A549 (cell line): ENCODE data around the gene ORC6. TPM values are rescaled to one million over a fixed set of nuclear protein-coding genes. Genes with fewer than 3 reads are reported as not detected.

Source experiments
- ATAC-seq, 2 experiments: fragments of 200-7000 bp in 1 of 2; fragments of >200 bp in 1 of 2; cut with Nextera tagmentation in 1 of 2; cut with Tn5 transposase in 1 of 2; 3 replicates each; pipeline versions ENCODE4 v1.8.0 to v1.9.1; 2018 to 2020; ENCODE audit warnings: mild to moderate bottlenecking in 1 of 2, moderate library complexity in 1 of 2
- CTCF ChIA-PET: fragments of 300-600 bp; sonication (Branson Sonifier 250); formaldehyde crosslinking; extraction: SDS; loops from one replicate; lab custom pipeline; 2021; ENCODE audit warnings: antibody characterized with exemption, inconsistent platforms; lab: Yijun Ruan, JAX
- POLR2A ChIA-PET: fragments of 350-600 bp; formaldehyde crosslinking; extraction: SDS; loops from one replicate; lab custom pipeline; 2021; ENCODE audit warnings: antibody characterized with exemption, inconsistent platforms; lab: Yijun Ruan, JAX
- DNase-seq, 2 experiments: peaks; one replicate each; pipeline versions ENCODE4 v3.0.0 to v3.0.0-alpha.2; 2011 to 2016; ENCODE audit warnings: low read depth in 1 of 2, low spot score in 1 of 2
- FAIRE-seq: peaks from 2 replicates; lab custom pipeline; 2011; peaks lifted over from hg19 to GRCh38; lab: Jason Lieb, UNC
- H3K27ac ChIP-seq, 2 experiments: fragments of >200 bp; sonication (Bioruptor Twin); formaldehyde crosslinking; 3 replicates each; pipeline ENCODE4 v1.5.1; 2016 to 2017
- H3K4me1 ChIP-seq: fragments of >200 bp; sonication (Bioruptor Twin); formaldehyde crosslinking; 3 replicates; pipeline ENCODE4 v1.6.1; 2016
- H3K4me2 ChIP-seq: fragments of >200 bp; sonication (Bioruptor Twin); formaldehyde crosslinking; 3 replicates; pipeline ENCODE4 v1.6.1; 2016
- H3K4me3 ChIP-seq: fragments of >200 bp; sonication (Bioruptor Twin); formaldehyde crosslinking; 3 replicates; pipeline ENCODE4 v1.5.1; 2016
- H3K9me3 ChIP-seq: fragments of >200 bp; sonication (Bioruptor Twin); formaldehyde crosslinking; 3 replicates; pipeline ENCODE4 v1.6.1; 2016
- BCL3 ChIP-seq: fragments of >200 bp; sonication (Bioruptor Twin); formaldehyde crosslinking; IDR thresholded peaks from 3 replicates; pipeline ENCODE4 v1.6.1; 2016
- BHLHE40 ChIP-seq: IDR thresholded peaks from 2 replicates; pipeline ENCODE4 v1.6.1; 2012; ENCODE audit warnings: low read depth, low read length, inconsistent platforms
- CBX8 ChIP-seq: fragments of 200-600 bp; sonication (generic); IDR thresholded peaks from 2 replicates; pipeline ENCODE4 v1.6.1; 2016
- CEBPB ChIP-seq, 2 experiments: fragments of >200 bp in 1 of 2; sonication (Bioruptor Twin) in 1 of 2; formaldehyde crosslinking in 1 of 2; IDR thresholded peaks; 2 replicates each; pipeline ENCODE4 v1.6.1; 2012 to 2016
- CHD2 ChIP-seq: fragments of 150-350 bp; IDR thresholded peaks from 2 replicates; pipeline ENCODE4 v1.6.1; 2014; ENCODE audit warnings: low read length; ENCODE audit not compliant: partially characterized antibody
- CTCF ChIP-seq: fragments of >200 bp; sonication (Bioruptor Twin); formaldehyde crosslinking; IDR thresholded peaks from 3 replicates; pipeline ENCODE4 v1.5.1; 2016
- EHF ChIP-seq: fragments of 250-450 bp; sonication (Bioruptor Pico); IDR thresholded peaks from 2 replicates; pipeline ENCODE4 v1.5.0; 2020; ENCODE audit warnings: mild to moderate bottlenecking
- EHMT2 ChIP-seq: fragments of 200-600 bp; sonication (generic); IDR thresholded peaks from 2 replicates; pipeline ENCODE4 v1.6.1; 2016; ENCODE audit warnings: antibody characterized with exemption, low read depth, mild to moderate bottlenecking, moderate library complexity
- EP300 ChIP-seq, 2 experiments: fragments of >200 bp; sonication (Bioruptor Twin); formaldehyde crosslinking; IDR thresholded peaks; 2 replicates in 1 of 2; 3 replicates in 1 of 2; pipeline ENCODE4 v1.6.1; 2016 to 2017
- FOXS1 ChIP-seq: fragments of 250-450 bp; sonication (Bioruptor Pico); IDR thresholded peaks from 2 replicates; pipeline ENCODE4 v1.5.0; 2020; ENCODE audit warnings: mild to moderate bottlenecking, moderate library complexity
- GATA3 ChIP-seq: IDR thresholded peaks from 2 replicates; pipeline ENCODE4 v1.6.1; 2012; ENCODE audit warnings: borderline replicate concordance
- HDAC2 ChIP-seq: fragments of 200-600 bp; sonication (generic); IDR thresholded peaks from 2 replicates; pipeline ENCODE4 v1.6.1; 2016
- HES2 ChIP-seq: fragments of >200 bp; sonication (Bioruptor Twin); formaldehyde crosslinking; IDR thresholded peaks from 2 replicates; pipeline ENCODE4 v1.6.1; 2016
- HOXA7 ChIP-seq: fragments of 250-450 bp; sonication (Bioruptor Pico); IDR thresholded peaks from 2 replicates; pipeline ENCODE4 v1.5.0; 2020; ENCODE audit warnings: mild to moderate bottlenecking, moderate library complexity
- HOXB5 ChIP-seq: fragments of 250-450 bp; sonication (Bioruptor Pico); IDR thresholded peaks from 2 replicates; pipeline ENCODE4 v1.5.0; 2020; ENCODE audit warnings: mild to moderate bottlenecking, moderate library complexity
- KDM1A ChIP-seq: fragments of 200-600 bp; sonication (generic); IDR thresholded peaks from 2 replicates; pipeline ENCODE4 v1.6.1; 2016; ENCODE audit warnings: low read depth, mild to moderate bottlenecking
- KDM5A ChIP-seq: fragments of 200-600 bp; sonication (generic); IDR thresholded peaks from 2 replicates; pipeline ENCODE4 v1.6.1; 2016; ENCODE audit warnings: antibody characterized with exemption, mild to moderate bottlenecking
- MAZ ChIP-seq: fragments of 150-350 bp; IDR thresholded peaks from 2 replicates; pipeline ENCODE4 v1.6.1; 2014; ENCODE audit warnings: antibody characterized with exemption, low read depth, low read length, borderline replicate concordance
- MYC ChIP-seq: IDR thresholded peaks from 2 replicates; pipeline ENCODE4 v1.6.1; 2012; ENCODE audit warnings: mild to moderate bottlenecking, inconsistent platforms, low read length, improper control_type of control experiment, borderline replicate concordance
- NPAS2 ChIP-seq: fragments of 250-450 bp; sonication (Bioruptor Pico); IDR thresholded peaks from 2 replicates; pipeline ENCODE4 v1.8.0; 2022; ENCODE audit warnings: mild to moderate bottlenecking, moderate library complexity, borderline replicate concordance
- POLR2A ChIP-seq: IDR thresholded peaks from 2 replicates; pipeline ENCODE4 v1.6.1; 2012; ENCODE audit warnings: mild to moderate bottlenecking, low read length
- TP53 ChIP-seq: fragments of 250-450 bp; sonication (Bioruptor Pico); IDR thresholded peaks from 2 replicates; pipeline ENCODE4 v1.5.0; 2021; ENCODE audit warnings: mild to moderate bottlenecking, moderate library complexity
- USF2 ChIP-seq: fragments of 450-650 bp; IDR thresholded peaks from 2 replicates; pipeline ENCODE4 v1.6.1; 2014; ENCODE audit warnings: antibody characterized with exemption
- ZSCAN20 ChIP-seq: fragments of 250-450 bp; sonication (Bioruptor Pico); IDR thresholded peaks from 2 replicates; pipeline ENCODE4 v1.8.0; 2022; ENCODE audit warnings: mild to moderate bottlenecking, moderate library complexity
- WGBS: methylation state at CpG from one replicate; pipeline ENCODE4 v1.1.6; 2017; ENCODE audit errors: missing lambda C conversion rate; 5-methylcytosine and 5-hydroxymethylcytosine counted together
- polyA plus RNA-seq, 4 experiments: library from polyadenylated mRNA; depleted of rRNA in 3 of 4; stranded (reverse); fragments of >200 nt; fragmentation: RNase III in 1 of 4; extraction: RNeasy Plus Mini Kit Qiagen cat#74134 plus additional on column Dnase treatment in 1 of 4; gene quantifications; 2 replicates in 3 of 4; 3 replicates in 1 of 4; pipeline ENCODE4 v1.2.3, GENCODE V29; 2011 to 2017

Gene ORC6
- polyA plus RNA-seq, 2 of the 4 experiments (the other 2 are of a cell fraction), result 35.0 to 44.5 TPM

- H3K9me3 ChIP-seq, result no peaks in the 10 kb centered on the region
- ChIA-PET POLR2A (no interaction called here), CTCF (no interaction called here)
- WGBS, result 77% methylated on average over 8 of the region's 8 CpGs
- H3K4me3 ChIP-seq, result no peak overlapping the region
- H3K27ac ChIP-seq, result no peak overlapping the region
- H3K4me1 ChIP-seq, result no peaks in the 10 kb centered on the region
- ATAC-seq, result no peak; a peak in 1 of 6 replicates
- no peak overlapping the region for H3K4me2 ChIP-seq
- TF ChIP-seq KDM5A (no peak), HES2 (no peak)
- TF ChIP-seq, all 56 proteins: peak for 0
- no peak for DNase-seq
- FAIRE-seq, result no peak
Observed at GRCh38 chr16:46718214-46718613, 28.8 kb downstream of the ORC6 start.

GRCh38 chr16:46719528-46719927 is 30.1 kb downstream of the ORC6 start:
- H3K4me2 ChIP-seq, result no peak overlapping the region
- no peak for ATAC-seq
- WGBS, result 86% methylated on average over 6 of the region's 6 CpGs
- ChIA-PET CTCF (interaction anchor here (0.9 kb wide), 1 partner anchor 9 kb away, joined by 3 read pairs; no protein-coding TSS in a partner anchor), POLR2A (no interaction called here)
- no peak for FAIRE-seq
- H3K9me3 ChIP-seq, result 0 out of 3 replicates have a peak, but pooled peaks cover 3% of the 10 kb centered on the region
- H3K27ac ChIP-seq, result no peak overlapping the region
- TF ChIP-seq GATA3 (no peak), KDM1A (no peak), POLR2A (no peak), USF2 (no peak), CBX8 (no peak), MAZ (no peak), FOXS1 (CRISPR knock-in tag) (no peak), EHF (no peak), HOXB5 (CRISPR knock-in tag) (no peak), BHLHE40 (no peak), EHMT2 (no peak), CEBPB (IDR thresholded peaks at IDR 0.05) (no peak), ZSCAN20 (CRISPR knock-in tag) (no peak), HDAC2 (no peak), MYC (no peak)
- no peak for DNase-seq
- H3K4me1 ChIP-seq, result no peaks in the 10 kb centered on the region
- H3K4me3 ChIP-seq, result no peak overlapping the region

- 63% methylated on average over 2 of the region's 2 CpGs for WGBS
- no peak overlapping the region for H3K27ac ChIP-seq
- no peak for TF ChIP-seq TP53 (CRISPR knock-in tag)
- TF ChIP-seq EP300 (IDR thresholded peaks at IDR 0.05), result no peak
- no peak for TF ChIP-seq CEBPB (IDR thresholded peaks at IDR 0.05)
- TF ChIP-seq FOXS1 (CRISPR knock-in tag), result no peak
- TF ChIP-seq CTCF, result no peak
- no peak for TF ChIP-seq BCL3
- no peak for TF ChIP-seq KDM5A
- TF ChIP-seq NPAS2 (CRISPR knock-in tag), result no peak
- no peak for TF ChIP-seq CHD2
- no peak for TF ChIP-seq HOXA7
- CTCF ChIA-PET, result no interaction called here
- POLR2A ChIA-PET, result no interaction called here
- peaks cover 13% of the 10 kb centered on the region; the same call in 1 of the 3 replicates for H3K9me3 ChIP-seq
- DNase-seq, result no peak
- FAIRE-seq, result no peak
- H3K4me1 ChIP-seq, result no peaks in the 10 kb centered on the region
- no peak for ATAC-seq
- no peak overlapping the region for H3K4me2 ChIP-seq
- no peak overlapping the region for H3K4me3 ChIP-seq
Observed at GRCh38 chr16:46720619-46721018, 31.2 kb downstream of the ORC6 start.
